GM18520 (cell line): Measurements from ENCODE around the gene AUTS2.

Experiments used
- ATAC-seq: cut with Tn5 transposase; IDR thresholded peaks from one replicate; pipeline ENCODE4 v1.9.1; 2021; ENCODE audit not compliant: unreplicated experiment

The AUTS2 gene

GRCh38 chr7:70392256-70392876 lies 794.1 kb downstream of the AUTS2 start:
- no peak for ATAC-seq

DNA sequence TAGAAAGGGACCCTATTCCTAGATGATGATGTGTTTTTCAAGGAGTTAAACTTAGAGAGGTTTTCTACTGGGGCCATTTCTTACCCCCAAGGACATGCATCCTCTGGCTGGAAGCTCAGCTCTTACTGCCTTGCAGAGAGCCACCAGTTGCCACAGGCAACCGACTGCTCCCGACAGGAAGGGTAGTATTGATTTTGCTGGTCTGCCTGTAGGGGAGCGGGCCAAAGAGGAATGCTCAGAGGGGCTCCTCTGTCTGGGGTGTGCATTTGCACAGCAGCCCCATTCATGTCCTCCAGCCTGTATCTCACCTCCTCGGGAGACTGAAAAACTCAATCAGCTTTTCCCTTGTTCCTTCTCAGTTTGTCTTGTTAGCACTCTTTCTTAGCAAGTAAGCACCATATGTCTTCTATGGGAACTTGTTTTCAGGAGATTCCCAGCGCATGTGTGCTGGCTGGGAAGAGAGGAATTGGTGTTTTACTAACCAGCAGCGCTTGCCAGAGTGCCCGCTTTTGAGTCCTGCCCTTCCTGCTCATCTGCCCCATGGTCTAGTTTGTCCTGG lies 794.7 kb downstream of the AUTS2 start:
- ATAC-seq = no peak

- ATAC-seq = no peak
These were observed 795.7 kb downstream of the AUTS2 start for GRCh38 chr7:70393956-70394355.

DNA sequence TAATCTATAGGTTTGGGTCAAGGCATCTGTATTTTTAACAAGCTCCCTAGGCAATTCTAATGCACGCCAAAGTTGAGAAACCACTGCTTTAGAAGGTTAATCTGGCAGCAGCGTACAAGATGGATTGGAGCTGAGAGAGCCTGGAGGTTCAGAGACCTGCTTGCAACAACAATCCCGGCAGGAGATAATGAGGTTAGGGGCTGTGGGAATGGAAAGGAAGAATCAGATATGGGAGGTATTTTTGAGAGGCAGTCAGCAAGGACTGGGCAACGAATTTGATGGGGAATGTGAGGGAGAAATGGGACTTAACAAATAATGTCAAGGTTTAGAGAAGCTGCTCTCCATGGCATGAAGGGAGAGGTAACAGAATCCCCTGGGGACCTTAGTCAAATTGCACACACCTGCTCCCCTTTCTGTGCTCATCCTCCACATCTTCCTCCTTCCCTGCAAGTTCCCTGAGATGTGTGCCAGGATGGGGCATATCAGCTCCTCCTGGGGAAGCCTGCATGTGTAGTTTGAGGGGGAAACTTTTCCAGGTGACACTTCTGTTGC lies 802.6 kb downstream of the AUTS2 start:
- ATAC-seq = no peak

GRCh38 chr7:70402069-70402468 lies 803.8 kb downstream of the AUTS2 start:
- no peak for ATAC-seq

DNA sequence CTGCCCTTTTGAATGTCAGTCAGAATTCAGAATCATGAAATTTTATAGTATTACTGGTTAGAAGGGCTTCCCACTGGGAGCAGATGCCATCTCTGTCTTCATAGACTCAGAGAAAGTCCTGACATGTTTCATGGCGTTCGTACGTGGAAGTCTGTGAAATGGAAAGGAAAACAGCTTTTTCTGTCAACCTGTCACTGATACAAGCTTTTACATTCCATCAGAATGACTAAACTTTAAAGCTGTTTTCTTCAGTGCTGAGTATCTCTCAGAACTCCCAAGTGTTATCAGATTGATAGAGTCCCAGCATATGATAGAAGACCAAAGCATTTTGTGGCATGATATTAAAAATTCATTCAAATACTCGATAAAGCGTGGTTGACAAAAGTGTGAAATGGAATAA lies 807.0 kb downstream of the AUTS2 start:
- ATAC-seq = no peak

DNA sequence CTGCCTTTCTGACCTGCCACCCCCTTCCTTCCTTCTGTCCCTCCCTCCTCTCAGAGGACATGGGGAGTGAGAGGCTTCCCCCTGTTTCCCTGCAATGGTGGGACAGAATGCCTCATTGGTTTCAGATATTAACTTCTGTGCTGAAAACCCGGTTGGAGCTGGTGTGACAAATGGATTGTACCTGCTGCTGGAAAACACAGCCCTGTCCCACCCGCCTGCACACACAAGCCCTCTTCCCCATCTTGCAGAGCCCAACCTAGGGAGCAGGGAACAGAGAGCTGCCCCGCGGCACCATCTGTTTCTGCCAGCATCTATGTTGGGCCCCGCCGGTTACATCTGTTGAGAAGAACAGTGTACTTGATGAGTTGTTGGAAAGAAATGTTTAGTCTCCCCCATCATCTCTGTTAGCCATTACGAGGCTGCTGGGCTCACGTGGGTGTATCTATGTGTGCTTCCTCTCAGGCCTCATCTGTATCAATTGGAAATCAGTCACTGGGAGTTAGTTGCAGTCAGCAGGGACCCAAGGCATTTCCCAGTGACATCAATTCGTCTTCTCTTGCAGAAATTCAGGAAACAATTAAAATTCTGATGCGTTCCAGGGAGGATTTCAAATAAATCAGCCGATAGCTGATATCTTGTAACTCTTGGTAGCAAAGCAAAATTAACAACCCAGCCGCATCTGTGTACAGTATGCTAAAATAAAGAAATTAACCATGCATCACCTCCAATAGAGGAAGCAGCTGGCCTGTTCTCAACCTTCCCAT lies 808.1 kb downstream of the AUTS2 start:
- ATAC-seq = no peak

DNA sequence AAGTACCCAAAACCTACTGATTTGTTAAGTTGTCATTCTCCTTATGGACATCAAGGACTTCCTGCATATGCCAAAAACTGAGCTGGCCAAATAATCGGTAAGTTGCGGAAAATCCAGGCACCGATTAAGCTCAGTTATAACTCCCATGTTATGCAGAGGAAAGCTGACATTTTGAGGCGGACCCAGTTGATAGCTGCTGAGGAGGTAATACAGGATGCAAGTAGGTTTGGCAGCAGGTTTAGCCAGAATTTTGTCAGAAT lies 808.6 kb downstream of the AUTS2 start:
- ATAC-seq = no peak

DNA sequence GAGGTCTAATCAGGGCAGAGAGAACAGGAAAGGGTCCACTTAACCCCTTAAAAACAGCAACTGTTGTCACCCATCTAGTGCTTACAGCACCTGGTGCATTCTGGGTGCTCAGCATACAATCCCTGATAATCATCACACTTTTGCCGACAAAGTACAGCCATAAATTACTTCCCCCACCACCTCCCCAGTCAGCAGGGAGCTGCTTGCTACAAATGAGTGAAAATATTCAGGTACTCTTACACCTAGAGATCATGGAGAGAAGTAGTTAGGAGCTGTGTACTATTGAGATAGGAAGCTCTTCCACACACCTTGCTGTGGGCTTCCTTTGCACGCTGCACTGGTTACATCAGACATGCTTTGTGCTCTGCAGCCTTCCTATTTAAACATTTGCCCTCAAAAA lies 810.2 kb downstream of the AUTS2 start:
- no peak for ATAC-seq

DNA sequence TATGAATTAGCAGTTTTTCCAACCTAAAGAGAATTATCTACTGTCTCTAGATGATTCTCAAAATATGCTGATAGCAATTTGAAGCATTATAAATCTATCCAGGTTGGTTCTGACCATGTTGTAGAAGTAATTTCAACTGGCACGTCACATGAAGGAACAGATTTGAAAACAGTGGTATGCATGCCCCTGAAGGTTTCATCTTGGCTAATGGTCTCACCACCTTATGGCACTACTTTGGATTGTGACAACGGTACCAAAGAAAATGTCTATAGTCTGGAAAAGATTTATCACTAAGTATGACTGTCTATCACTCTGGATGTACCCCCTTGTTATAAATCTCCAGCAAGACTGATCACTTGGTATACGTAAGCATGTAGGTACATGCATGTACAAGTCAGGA lies 810.6 kb downstream of the AUTS2 start:
- no peak for ATAC-seq

DNA sequence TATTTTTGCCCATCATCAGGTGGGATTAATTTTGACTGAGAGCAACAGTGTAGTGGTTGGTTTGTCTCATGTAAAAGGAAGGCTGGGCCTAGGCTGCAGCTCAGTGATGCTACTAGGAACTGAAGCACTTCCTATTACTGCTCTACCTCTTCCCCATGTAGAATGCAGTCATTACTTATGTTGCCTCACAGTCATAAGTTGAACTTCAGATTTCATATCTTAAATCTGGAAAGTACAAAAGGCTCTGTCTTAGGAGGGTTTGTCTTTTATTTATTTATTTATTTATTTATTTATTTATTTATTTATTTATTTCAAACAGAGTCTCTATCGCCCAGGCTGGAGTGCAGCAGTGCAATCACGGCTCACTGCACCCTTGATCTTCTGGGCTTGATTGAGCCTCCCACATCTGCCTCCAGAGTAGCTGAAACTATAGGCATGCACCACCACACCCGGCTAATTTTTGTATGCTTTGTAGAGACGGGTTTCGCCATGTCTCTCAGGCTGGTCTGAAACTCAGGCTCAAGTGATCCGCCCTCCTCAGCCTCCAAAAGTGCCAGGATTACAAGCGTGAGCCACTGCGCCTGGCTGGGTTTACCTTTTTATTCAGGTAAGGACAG lies 812.0 kb downstream of the AUTS2 start:
- no peak for ATAC-seq

GRCh38 chr7:70414368-70414767 lies 816.1 kb downstream of the AUTS2 start:
- ATAC-seq = no peak

DNA sequence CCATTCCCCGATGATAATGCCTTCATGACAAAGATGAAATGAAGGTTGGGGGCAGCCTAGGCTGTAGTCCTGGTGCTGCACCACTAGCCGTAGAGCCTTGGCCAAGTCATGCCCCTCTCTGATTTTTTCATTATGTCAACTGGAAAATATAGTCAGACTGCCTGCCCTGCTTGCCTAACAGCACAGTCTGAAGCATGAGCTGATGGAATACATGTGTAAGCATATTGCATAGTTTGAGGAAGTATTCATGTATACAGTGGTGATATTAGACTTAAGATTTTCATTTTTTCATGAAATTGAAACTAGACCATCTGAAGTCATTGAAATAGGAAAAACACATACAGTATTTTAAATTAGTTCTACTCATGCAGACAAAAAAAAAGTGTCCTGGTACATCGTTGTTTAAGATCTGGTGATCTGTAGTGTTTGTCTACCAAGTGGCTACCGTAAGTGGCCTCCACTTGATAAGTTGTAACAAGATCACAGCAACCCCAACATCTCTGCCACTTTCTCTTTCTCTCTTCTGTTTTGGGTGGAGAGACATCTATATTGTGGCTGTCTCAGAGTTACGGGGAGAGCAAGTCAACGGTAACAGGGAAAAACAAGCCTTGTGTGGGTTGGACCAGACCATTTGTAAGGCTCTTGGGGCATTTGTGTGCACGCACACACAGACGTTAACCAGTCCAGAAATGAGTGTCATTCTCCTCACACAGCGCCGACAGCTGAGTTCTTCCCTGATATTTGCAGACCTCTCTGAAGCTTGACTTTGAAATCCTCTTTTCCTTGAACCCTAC lies 817.1 kb downstream of the AUTS2 start:
- ATAC-seq = no peak

DNA sequence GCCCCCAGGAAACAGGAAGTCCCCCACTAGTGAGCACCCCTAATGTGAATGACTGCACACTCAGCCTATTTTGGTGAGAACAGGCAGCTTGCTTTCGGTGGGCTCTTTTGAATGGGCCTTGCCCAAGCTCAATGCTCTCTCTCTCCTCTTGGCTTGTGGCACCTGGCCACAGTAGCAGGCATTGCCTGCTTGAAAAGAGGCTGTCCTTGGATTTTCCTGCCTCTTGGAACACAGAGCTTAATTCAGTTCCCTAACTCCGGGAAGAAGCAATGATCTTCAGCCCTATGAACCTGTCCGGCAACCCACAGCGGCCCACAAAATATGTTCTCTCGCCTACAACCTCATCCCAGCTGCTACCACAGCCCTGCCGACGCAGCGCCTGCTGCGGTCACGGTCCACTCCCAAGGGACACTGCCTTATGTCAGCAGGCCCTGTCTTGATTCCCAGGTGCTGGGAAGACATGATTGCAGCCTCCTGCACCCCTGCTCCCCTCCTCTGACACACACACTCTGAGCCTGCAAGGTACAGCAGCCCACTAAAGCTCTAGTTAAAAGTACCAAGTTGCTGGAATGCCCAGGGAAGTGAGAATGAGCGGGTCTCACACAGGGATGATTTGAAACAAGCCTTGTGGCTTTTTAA lies 818.2 kb downstream of the AUTS2 start:
- ATAC-seq = no peak

DNA sequence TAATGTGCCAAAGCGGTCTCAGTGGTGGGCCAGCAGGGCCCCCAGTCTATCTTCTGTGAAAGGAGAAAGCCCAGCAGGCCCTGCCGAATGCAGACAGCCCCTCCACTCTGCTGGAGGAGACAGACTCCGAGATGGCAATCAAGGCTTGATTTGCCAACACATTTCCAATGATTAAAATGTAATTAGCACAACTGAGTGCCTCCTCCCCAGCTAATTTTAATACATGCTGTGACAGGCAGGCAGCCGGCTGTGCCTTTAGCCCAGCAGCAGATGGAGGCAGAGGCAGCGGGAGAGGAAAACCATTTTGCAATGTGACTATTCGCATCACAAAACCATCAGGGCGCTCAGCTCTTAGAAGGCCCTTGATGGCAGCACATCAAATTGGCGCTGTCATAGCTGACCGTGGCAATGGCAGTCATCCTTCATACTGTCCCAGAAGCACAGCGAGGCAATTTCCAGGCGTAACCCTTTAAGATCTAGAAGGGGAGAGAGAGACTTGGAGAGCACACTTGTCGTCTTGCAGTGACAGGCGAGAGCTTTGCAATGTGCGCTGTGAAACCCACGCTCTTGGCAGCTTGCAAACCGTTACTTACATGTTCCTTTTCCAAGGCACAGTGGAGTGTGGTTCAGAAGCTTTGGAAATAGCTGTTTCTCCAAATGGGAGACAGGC lies 818.8 kb downstream of the AUTS2 start:
- ATAC-seq = no peak

GRCh38 chr7:70419526-70420380 lies 821.5 kb downstream of the AUTS2 start:
- no peak for ATAC-seq

DNA sequence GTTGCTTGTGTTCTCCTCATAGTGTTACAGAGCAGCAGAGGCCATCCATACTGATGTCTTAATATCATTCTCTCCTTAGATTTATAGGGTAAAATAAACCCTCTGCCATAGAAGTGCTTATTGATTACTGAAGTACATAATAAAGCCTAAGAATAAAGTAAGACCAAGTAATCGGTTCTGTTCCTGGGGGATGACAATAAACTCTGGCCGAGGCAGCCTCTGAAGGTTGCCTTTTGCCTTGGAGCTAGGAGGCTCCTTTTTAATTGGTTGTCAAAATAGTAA lies 822.0 kb downstream of the AUTS2 start:
- ATAC-seq = no peak

DNA sequence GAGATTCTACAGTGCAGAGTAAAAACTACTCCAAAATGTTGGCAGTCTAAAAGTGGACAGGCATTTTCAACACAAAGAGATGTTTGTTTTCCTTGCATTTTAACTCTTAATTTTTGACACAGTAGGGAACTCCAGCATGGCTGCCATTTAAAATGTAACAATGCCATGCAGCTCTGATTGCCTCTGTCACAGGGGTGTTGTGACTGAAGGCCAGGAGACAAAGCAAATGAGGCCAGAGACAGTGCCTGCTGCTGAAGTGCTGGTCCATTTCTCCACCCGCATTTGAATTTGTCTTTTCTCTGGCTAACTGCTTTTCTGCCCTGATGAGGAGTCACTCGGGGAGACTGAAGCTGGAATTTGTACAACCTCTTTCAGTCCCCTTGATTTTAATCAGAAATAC lies 823.0 kb downstream of the AUTS2 start:
- ATAC-seq = no peak

- no peak for ATAC-seq
These were observed 828.1 kb downstream of the AUTS2 start for GRCh38 chr7:70426249-70426880.
